Renal pelvis (tissue), 4 donors: ENCODE results near the gene BAZ1A. TPM values are rescaled to one million over a fixed set of nuclear protein-coding genes. Genes with fewer than 3 reads are reported as not detected.

Experiments
- DNase-seq: peaks from one replicate; pipeline ENCODE4 v3.0.0-alpha.2; 2013
- polyA plus RNA-seq, 3 donors: library from polyadenylated mRNA; unstranded; fragments of 120-200 nt; gene quantifications; one replicate each; pipeline ENCODE4 v1.2.1, GENCODE V29; 2013; ENCODE audit not compliant: insufficient read length in 3 of 3

The BAZ1A gene
- polyA plus RNA-seq, 3 donors: 23.7 to 34.8 (median 27.6) TPM

- no peak for DNase-seq
Observed at GRCh38 chr14:34732802-34733201, 142.4 kb downstream of the BAZ1A start.

GRCh38 chr14:34723867-34724266 lies 151.3 kb downstream of the BAZ1A start:
- no peak for DNase-seq

GRCh38 chr14:34722723-34723545 lies 152.2 kb downstream of the BAZ1A start:
- DNase-seq: peak; percentile 58

- no peak for DNase-seq
Observed at GRCh38 chr14:34721129-34721528, 154.0 kb downstream of the BAZ1A start.

- DNase-seq: no peak
Observed at GRCh38 chr14:34718750-34719304, 156.3 kb downstream of the BAZ1A start.

- DNase-seq: no peak
Observed at GRCh38 chr14:34715127-34715863, 159.9 kb downstream of the BAZ1A start.

GRCh38 chr14:34714320-34715126 lies 160.6 kb downstream of the BAZ1A start, which contains the start of gene CFL2:
CFL2 (minus strand) TSS chr14:34714593; CDS start chr14:34714540, 53 bp downstream.
- peak; percentile 79 for DNase-seq

- peak; percentile 48 for DNase-seq
Observed at GRCh38 chr14:34713681-34714319, 161.4 kb downstream of the BAZ1A start.

- no peak for DNase-seq
Observed at GRCh38 chr14:34713122-34713680, 162.0 kb downstream of the BAZ1A start.

GRCh38 chr14:34711796-34712712 lies 163.1 kb downstream of the BAZ1A start:
- DNase-seq: no peak

GRCh38 chr14:34711169-34711568 lies 164.0 kb downstream of the BAZ1A start:
- no peak for DNase-seq

GRCh38 chr14:34710744-34711143 lies 164.4 kb downstream of the BAZ1A start:
- DNase-seq: no peak

GRCh38 chr14:34710006-34710405 lies 165.2 kb downstream of the BAZ1A start:
- DNase-seq: no peak

- no peak for DNase-seq
Observed at GRCh38 chr14:34707722-34708121, 167.4 kb downstream of the BAZ1A start.

Other genes with a start within 250 kb of the BAZ1A start
- gene SNX6, start 245.2 kb downstream of the BAZ1A start, polyA plus RNA-seq: 100 to 1,000 TPM in 2 of 3 donors, 10 to 100 TPM in 1; 98.2 to 113 (median 112) TPM
- gene CFL2, start 160.8 kb downstream of the BAZ1A start, polyA plus RNA-seq: 10 to 100 TPM; 59.9 to 61.8 (median 61.8) TPM
- 10 to 100 TPM; 60.6 to 79.2 (median 71.1) TPM for gene SRP54, start 107.6 kb upstream of the BAZ1A start, polyA plus RNA-seq
- 10 to 100 TPM; 52.4 to 60.6 (median 55.1) TPM for gene FAM177A1, start 170.9 kb upstream of the BAZ1A start, polyA plus RNA-seq
- 10 to 100 TPM; 43.4 to 50.5 (median 48.6) TPM for gene PPP2R3C, start 246.6 kb upstream of the BAZ1A start, polyA plus RNA-seq
- gene PRORP, start 247.2 kb upstream of the BAZ1A start, polyA plus RNA-seq: 10 to 100 TPM; 25.9 to 32.1 (median 26.8) TPM